Hypothalamus (tissue), 51 donors: ENCODE results near the gene JUP.

Experiments used
- DNase-seq, 51 donors: peaks; one replicate each; lab custom pipeline; 2025; lab: John Stamatoyannopoulos, UW

JUP gene

DNA sequence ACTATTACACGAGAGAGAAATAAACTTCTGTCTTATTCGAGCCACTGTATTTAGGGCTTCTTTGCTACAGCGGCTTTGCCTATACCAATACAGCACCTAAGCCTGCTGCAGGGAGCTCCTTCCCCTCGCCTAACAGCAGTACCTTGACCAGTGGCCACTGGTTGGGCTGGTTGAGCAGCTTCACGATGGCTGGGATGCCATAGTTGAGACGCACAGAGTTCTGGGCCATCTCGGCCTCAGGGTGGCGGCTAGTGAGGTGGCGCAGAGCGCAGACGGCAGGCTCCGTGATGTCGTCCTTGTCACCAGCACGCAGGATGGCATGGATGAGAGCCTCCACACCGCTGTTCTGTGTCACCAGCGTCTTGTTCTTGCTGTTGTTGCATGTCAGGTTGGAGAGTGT, 23.7 kb downstream of the JUP start:
- no peak for DNase-seq

DNA sequence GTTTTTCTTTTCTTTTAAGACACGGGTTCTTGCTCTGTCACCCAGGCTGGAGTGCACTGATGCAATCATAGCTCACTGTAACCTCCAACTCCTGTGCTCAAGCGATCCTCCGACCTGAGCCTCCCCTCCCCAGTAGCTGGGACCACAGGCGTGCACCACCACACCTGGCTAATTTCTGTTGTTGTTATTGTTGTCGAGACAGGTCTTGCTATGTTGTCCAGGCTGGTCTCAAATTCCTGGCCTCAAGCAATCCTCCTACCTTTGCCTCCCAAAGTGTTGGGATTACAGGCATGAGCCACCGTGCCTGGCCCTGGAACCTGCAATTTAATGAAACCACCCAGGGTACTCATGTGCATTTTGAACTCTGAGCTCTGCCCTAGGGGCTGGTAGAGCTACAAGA, 24.1 kb downstream of the JUP start:
- DNase-seq, result no peak

DNA sequence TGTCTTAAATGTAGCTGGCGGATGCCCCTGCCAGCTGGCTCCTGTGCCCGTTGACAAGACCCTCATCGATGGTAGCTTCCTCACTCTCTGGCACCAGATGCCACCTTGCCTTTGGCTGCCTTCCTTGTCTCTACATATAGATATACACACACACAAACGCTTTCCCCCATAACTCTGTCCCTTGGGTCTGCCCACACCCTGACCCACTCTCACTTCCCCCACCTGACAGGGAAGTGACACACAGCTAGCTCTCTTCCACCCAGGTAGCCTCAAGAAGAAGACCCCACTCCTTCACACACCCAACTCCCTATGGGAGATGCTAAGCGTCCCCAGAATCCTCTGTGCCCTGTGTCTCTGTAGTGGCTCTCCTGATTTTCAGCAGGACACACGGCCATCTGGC, 25.6 kb downstream of the JUP start:
- no peak for DNase-seq

DNA sequence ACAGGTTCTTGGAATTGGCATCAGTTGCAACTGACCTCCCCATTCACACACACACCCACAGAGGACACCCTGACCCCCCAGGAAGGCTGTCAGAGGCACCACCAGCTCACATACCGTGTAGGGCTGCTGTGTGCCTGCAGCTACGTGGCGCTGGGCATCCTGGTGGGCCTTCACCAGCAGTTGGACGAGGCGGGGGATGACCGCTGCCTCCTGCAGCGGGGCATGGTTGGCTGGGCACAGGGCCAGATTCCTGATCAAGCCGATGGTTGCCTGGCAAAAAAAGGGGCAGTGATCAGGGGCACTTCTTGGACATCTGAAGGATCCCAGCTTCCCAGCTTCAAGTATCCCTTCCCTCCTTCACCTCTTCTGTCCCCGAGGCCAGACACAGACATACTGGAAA, 27.9 kb downstream of the JUP start:
- DNase-seq, result no peak

DNA sequence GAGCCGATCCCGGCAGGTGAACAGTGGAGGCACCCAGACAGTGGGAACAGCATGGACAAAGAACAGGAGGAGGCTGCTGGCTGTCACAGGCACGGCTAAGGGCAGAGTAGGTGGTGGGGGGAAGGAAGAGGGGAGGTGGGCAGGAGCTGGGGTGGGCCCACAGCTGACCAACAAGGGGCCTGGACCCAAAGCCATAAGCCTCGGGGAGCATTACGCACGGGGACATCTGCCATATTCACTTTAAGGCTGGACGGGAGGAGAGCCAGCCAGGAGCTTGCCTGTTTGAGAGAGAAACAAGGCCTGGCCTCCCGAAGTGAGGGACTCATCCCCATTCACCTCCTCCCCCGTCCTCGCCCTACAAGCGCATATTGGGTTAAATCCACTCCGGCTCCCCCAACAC, 32.4 kb downstream of the JUP start:
- DNase-seq, result no peak

DNA sequence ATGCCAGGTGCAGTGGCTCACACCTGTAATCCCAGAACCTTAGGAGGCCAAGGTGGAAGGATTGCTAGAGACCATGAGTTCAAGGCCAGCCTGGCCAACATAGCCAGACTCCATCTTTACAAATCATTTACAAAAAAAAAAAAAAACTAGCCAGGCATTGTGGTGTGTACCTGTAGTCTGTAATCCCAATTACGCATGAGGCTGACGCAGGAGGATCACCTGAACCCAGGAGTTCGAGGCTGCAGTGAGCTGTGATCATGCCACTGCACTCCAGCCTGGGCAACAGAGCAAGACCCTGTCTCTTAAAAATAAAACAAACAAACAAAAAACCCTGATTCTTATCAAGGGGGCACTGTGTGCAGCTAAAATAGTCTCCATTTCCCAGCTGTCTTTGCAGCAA, 35.2 kb downstream of the JUP start:
- no peak for DNase-seq

DNA sequence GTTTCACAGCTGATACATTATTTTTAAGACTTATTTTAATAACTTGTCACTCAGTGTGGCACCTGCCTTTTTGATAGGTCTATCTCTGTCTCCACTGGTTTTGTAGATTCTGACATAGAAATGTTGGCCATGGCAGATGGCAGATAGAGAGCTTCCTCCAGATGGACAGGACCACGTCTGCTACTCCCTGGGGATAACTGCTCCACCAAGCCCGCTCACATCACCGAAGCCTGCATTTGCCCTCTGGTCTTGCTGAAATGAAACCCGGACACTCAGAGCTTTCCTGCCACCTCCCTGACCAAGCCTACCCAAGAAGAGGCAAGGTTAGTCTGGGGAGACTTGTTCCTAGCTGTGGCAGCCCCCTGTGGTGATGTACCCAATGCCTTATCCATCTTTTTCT, 35.6 kb downstream of the JUP start:
- DNase-seq, result no peak

DNA sequence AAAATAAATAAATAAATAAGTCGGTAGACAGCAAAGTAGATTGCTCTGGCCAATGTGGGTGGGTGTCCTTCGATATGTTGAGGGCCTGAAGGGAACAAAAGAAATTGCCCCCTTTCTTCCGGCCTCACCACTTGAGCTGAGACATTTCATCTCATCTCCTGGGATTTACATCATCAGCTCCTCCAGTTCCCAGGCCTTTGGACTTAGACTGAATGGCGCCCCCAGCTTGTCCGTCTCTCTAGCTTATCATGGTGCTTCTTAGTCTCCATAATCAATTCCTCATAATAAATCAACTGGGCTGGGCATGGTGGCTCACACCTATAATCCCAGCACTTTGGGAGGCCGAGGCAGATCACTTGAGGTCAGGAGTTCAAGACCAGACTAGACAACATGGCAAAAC, 38.2 kb downstream of the JUP start:
- no peak for DNase-seq

DNA sequence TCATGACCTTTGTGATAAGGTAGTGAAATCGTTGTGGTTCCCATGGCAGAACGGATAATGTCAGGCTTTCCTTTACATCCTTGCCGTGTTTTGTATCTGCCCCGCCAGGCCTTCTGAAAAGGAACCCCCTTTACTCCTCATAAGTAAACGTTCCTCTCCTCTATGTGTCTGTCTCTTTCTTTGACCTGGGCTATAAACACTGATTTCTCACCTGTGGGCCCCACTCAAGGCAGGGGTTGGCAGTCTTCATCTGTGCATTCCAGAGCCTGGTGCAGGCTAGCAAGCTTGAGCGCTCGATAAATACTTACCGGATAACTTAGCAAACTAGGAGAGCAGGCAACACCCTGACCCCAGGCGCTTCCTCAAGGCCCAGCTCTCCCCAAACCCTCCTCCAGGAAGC, 44.8 kb downstream of the JUP start:
- DNase-seq, result no peak

DNA sequence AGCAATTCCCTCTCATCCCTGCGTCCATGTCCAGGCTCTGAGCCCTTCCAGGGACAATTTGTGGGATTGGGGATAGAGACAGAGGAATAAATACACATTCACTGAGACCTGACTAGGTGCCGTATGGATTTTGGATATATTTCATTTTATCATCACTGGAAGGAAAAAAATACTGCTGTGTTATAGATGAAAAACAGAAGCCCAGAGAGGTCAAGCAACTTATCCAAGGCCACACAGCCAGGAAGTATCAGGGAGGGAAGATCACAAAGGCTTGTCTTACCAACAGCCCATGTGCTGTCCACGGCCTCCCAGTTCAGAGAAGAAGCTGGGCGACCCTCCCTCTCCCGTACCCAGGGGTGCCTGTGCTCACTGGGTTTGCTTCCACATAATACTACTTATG, 46.0 kb downstream of the JUP start:
- no peak for DNase-seq

DNA sequence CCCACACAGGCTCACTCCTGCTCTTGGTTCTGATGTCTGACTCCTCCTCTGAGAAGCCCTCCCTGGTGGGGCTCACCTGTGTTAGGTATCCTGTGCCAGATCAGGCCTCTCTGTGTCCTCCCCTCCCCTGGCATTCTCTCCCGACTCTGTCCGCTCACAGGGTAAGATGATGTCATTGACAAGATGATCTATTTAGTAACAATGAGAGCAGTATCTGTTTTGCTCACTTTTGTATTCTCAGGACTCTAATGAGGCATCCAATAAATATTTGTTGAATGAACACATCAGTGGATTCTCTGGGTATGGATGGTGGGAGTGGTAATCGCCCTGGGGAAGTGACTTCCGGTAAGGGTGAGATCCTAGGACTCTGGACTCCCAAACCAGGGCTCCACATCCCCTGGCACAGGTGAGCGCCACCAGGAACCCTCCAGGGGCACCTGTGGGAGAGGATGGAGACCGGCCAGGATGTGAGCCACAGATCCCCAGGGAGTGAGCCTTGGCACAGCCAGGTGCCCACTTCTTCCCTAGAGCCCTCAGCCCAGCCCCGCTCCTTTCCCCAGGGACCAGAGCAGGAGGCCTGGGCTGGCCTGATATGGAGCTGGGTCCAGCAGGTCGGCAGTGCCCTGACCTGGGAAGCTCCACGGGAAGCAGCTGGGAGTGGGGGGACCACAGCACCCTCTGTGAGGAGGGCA, 46.7 kb downstream of the JUP start:
- no peak for DNase-seq

DNA sequence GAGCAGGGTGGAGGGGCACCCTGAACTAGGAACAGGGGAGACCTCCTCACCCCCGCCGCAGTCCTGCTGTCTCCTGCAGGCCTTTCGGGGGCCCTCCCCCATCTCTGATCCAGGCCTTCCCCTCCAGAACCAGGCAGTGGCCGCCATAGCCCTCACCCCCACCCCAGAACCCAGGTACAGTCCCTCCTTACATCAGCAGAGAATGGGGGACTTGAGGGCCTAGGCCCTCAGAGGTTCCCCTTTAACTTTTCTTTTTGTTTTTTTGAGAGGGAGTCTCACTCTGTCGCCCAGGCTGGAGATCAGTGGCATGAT, 47.8 kb downstream of the JUP start:
- DNase-seq, result no peak

DNA sequence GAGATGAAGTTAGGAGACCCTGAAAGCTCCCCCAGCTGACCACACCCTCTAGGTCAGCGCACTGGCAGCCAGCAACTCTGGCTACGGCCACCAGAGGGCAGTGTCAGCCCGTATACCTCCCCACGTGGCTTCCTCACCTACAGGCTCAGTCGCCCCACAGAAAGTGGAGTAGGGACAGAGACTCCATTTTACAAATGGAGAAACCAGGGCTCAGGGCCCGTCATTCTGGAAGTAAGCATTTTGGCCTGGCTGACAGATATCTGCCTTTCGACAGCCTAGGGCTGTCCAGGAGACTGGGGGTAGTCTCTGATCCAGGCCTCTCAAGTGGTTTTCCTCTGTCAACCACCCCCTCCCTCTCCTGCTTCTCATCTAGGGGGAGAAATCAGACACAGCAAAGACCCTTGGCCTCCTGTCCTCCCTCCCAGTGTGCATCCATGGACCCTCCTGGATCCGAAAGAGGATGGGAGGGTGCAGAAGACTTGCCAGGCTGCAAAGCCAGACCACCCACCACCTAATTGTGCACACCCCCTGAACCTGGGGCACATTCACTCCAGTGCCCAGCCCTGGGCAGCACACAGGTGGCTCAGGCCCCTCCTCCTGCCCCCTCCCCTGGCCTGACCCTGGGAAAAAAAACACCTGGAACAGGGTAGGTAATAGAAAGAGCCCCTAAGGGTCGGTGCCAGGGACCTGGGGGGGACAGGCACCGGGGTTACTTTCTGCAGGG, 48.3 kb downstream of the JUP start:
- peak in 48 of 51 donors; percentile 4 to 83 (median 62) for DNase-seq

DNA sequence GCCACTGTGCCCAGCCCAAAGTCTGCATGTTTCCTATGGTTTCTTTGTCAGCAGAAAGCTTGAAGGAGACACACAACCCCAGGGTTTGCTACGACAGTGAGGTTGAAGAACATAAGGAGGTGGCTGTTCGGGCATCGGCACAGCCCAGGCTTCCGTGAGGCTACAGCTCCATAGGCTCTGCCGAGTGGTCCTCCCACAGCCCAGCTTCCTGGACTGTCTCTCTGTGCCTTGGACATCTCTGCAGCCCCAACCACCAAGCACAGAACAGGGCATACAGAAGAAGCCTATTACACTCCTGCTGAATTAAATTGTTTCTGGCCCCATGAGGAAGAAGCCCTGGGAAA, 48.9 kb downstream of the JUP start:
- DNase-seq, result no peak

DNA sequence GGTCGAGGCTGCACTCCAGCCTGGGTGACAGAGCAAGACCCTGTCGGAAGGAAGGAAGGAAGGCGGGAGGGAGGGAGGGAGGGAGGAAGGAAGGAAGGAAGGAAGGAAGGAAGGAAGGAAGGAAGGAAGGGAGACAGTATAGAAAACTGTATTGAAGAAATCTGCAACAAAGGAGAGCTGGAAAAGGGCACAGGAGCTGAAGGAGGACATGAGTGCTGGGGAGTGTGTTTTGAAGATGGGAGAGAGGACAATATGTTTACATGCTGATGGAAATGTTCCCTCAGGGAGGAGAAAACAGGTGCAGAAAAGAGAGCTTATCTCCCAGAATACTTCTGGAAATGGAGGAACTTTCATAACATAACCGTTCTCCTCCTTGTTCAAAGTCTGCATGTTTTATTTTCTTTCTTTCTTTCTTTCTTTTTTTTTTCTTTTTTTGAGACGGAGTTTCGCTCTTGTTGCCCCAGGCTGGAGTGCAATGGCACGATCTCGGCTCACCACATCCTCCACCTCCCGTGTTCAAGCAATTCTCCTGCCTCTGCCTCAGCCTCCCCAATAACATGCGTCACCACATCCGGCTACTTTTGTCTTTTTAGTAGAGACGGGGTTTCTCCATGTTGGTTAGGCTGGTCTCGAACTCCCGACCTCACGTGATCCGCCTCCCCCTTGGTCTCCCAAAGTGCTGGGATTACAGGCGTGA, 49.4 kb downstream of the JUP start:
- no peak for DNase-seq

DNA sequence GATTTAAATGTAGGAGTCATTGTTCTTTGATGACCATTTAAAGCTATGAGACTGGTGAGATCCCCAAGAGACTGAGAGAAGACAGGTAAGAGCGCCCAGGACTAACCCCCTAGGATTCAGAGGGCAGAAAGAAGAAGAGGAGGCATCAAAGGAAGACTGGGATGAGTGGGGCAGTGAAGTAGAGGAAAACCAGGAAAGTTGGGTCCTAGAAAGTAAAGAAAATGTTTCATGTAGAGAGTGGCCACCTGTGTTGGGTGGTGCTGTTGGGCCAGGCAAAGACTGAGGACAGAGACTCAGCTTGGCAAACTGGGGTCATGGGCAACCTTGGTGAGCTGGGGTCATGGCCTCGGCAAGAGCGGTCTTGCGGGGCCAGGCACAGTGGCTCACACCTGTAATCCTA, 50.8 kb downstream of the JUP start:
- DNase-seq, result no peak

DNA sequence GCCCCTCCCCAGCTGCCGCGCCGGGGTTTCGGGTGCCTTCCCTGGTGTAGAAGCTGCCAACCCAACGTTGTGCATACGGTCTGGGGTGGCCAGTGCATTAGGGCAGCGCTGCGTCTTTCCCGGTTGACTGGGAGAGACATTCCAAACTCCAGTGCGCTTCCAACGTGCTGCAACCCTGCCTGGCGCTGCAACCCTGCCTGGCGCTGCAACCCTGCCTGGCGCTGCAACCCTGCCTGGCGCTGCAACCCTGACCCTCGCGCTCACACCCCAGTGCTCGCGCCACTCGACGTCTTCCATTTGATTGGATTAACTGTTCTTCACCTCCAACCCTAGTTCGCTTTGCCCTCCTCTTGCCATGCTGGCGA, 51.6 kb downstream of the JUP start:
- DNase-seq, result peak in 2 of 51 donors; percentile 30 to 31

DNA sequence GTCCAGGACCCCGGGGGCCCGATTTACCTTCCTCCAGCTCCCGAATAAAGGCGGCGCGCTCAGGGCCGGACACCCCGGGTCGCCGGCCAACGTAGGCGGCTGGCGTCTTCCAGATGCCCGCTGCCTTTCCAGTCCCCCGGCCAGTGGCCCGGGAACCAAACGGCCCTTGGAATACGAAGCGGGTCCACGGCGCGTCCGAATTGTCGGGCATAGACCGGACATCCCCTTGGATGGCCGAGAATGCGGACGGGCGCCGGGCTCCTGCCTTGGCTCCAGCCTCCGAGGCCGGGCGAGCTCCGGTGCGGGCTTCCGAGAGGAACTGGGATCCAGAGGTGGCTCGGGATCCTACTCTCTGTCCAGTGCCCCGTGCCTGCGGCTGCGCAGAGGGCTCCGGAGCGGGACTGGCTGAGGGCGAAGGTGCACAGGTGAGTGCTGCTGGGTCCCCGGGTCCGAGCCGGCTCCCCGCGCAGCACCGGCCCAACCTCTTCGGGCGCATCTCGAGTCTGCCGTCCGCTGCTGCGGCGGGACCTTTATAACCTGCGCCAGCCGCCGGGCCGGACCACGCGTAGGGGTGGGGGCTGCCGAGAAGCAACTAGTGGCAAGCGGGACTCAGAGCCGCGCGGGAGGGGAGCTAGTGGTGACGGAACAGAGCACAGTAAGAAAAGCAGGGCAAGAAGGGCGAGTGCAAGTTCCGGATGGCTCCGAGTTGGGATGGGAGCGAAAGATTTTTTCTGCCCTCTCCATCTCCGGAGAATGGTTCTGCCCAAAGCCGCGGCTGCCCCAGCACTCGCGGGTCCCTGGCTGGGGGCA, 52.2 kb downstream of the JUP start, which contains the start of gene HAP1:
TSS of gene HAP1 (minus strand) at position 505 of the 810 bp plus-strand sequence. CDS start at position 496, 9 bp downstream.
- DNase-seq, result peak in 37 of 51 donors; percentile 11 to 75 (median 42)

DNA sequence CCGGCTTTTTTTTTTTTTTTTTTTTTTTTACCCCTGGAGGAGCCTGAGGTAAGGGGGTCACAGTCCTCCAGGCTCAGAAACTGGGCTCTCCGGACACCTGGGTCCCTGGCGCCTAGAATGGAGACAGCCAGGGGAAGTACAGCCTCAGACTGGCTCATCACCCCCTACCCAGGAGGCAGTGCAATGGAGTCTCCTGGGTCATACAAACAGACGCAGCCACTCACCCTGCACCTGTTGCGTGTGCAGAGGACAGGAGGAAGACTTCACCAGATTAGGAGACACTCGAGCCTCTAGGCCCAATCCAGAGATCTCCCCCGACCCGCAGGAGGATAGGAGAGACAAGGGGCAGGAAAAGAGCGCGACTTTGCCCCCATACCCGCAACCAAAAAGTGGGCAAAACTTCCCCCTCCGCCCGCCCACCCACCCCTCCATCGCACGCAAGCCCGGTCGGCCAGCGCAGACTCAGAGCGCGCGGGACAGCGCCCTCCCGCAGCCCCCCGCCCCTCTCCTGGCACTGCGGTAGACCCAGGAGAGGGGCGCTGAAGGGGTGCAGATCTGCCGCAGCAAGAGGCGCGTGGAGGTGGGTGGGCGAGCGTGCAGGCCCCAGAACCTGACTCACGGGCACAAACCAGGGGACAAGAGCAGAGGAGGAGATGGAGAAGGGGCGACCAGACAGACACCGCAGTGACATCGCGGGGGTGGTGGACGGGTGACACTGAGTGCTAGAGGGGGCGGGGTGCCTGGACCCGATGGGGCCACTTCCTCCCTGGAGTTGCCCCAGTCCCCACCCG, 53.0 kb downstream of the JUP start:
- DNase-seq, result peak in 2 of 51 donors; percentile 29 to 40

DNA sequence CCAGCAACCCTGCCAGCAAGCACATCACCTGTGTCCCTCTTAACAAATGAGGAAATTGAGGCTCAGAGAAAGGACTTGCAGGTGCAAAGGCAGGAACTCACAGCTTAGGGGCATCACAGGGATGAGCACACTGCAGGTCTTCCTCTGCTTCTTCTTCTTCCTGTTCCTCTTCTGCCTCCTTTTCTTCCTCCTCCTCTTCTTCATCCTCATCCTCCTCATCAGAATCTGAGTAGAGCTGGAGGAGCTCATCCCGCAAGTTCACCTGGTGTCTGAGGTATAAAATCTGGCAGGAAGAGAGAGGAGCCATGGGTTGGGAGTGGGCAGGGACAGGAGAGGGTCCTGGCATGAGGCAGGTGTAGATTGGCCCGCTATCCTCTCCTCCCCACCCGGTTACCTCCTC, 54.7 kb downstream of the JUP start:
- no peak for DNase-seq

DNA sequence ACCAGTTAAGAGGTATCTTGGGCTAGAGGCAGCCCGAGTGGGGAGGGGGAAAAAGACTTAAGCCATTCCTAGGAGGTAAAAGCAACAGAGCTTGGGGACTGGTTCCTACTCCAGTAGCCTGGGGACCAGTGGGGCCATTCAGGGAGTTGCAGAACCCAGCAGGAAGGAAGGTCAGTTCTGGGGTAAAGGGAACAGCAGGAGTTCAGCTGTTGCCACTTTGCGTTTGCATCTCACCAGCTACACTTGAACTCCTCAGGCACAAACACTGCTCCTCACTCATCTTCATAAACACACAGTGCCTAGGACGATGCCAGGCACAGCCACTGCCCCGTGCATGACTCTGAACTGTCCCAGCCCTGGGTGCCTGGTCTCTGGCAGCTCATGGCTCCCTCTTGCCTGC, 56.0 kb downstream of the JUP start:
- DNase-seq, result no peak
